ENCODE results near the gene LYL1. TPM values are rescaled to one million over a fixed set of nuclear protein-coding genes. Genes with fewer than 3 reads are reported as not detected.

The LYL1 gene
- total and polyA plus RNA-seq, 9 of the 15 experiments (the other 6 are each of a cell fraction or from before 2014, with no cell fraction given) = 1.3 to 266 (median 34.0) TPM

GRCh38 chr19:13102666-13103580, at the start of gene LYL1 (continued):
- TF ChIP-seq PHF8 (IDR thresholded peaks at IDR 0.05; ENCODE audit: borderline replicate concordance, low read length) (peak; percentile 64; the same call in 1 of the 2 replicates), ZNF444 (CRISPR knock-in tag; IDR thresholded peaks at IDR 0.05) (peak; percentile 26; the same call in 1 of the 2 replicates), ZNF785 (CRISPR knock-in tag; IDR thresholded peaks at IDR 0.05) (no peak), TEAD1 (CRISPR knock-in tag; IDR thresholded peaks at IDR 0.05) (peak in 1 of 2 experiments; percentile 63; a peak in 2 of 4 replicates), TCF7L2 (IDR thresholded peaks at IDR 0.05; ENCODE audit: low read depth, low read length) (peak; percentile 51; the same call in 1 of the 2 replicates), SIRT6 (IDR thresholded peaks at IDR 0.05; ENCODE audit: low read depth, low read length) (no peak), BHLHE40 (IDR thresholded peaks at IDR 0.05; ENCODE audit: low read length) (peak; percentile 82), BRD9 (IDR thresholded peaks at IDR 0.05; ENCODE audit: low read depth, partially characterized antibody) (peak; percentile 84), FIP1L1 (IDR thresholded peaks at IDR 0.05; ENCODE audit: low read depth, low read length, poor library complexity, severe bottlenecking) (peak; percentile 93), MXI1 (IDR thresholded peaks at IDR 0.05; ENCODE audit: low read depth, low read length) (peak; percentile 61), ATF6 (CRISPR knock-in tag; IDR thresholded peaks at IDR 0.05) (no peak; the same call in 1 of the 2 replicates), CHD4 (IDR thresholded peaks at IDR 0.05; ENCODE audit: insufficient read depth, insufficient replicate concordance, low read depth, low read length, poor library complexity, severe bottlenecking) (no peak), ZNF398 (CRISPR knock-in tag; IDR thresholded peaks at IDR 0.05) (no peak), POLR2A (conservative IDR thresholded peaks at IDR 0.05) (peak; percentile 66), MCM3 (IDR thresholded peaks at IDR 0.05) (no peak), TAL1 (IDR thresholded peaks at IDR 0.05) (peak; percentile 100), KDM5B (IDR thresholded peaks at IDR 0.05; ENCODE audit: insufficient replicate concordance, low read depth, low read length) (peak; percentile 80), RAD51 (IDR thresholded peaks at IDR 0.05; ENCODE audit: borderline replicate concordance, low read depth) (peak; percentile 85), SMARCA4 (IDR thresholded peaks at IDR 0.05) (peak; percentile 94)
- TF ChIP-seq, protein P1, sequence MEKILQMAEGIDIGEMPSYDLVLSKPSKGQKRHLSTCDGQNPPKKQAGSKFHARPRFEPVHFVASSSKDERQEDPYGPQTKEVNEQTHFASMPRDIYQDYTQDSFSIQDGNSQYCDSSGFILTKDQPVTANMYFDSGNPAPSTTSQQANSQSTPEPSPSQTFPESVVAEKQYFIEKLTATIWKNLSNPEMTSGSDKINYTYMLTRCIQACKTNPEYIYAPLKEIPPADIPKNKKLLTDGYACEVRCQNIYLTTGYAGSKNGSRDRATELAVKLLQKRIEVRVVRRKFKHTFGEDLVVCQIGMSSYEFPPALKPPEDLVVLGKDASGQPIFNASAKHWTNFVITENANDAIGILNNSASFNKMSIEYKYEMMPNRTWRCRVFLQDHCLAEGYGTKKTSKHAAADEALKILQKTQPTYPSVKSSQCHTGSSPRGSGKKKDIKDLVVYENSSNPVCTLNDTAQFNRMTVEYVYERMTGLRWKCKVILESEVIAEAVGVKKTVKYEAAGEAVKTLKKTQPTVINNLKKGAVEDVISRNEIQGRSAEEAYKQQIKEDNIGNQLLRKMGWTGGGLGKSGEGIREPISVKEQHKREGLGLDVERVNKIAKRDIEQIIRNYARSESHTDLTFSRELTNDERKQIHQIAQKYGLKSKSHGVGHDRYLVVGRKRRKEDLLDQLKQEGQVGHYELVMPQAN (IDR thresholded peaks at IDR 0.05; ENCODE audit: borderline replicate concordance) = peak; percentile 45; the same call in 1 of the 2 replicates

Data from K562 (cell line).